Measurements from ENCODE around the gene NCKIPSD.

Gene NCKIPSD

DNA sequence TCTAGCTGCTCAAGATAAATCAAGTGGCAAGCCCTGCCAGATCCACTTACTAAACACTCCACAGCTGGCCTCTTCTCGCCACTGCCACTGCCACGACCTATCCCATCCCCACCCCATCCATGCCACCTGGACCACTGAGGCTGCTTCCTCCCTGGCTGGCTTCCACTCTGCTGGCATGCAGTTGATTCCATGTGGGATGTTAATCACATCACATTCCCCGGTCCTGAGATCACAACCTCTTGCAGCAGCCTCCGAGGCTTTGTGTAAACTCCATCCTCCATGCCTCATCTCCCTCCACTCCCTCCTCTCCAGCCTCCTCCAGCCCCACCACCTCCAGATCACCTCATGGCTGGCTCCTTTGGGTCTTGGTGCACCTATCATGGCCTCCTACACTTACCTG lies 7.7 kb downstream of the NCKIPSD start:
- no peak for DNase-seq

DNA sequence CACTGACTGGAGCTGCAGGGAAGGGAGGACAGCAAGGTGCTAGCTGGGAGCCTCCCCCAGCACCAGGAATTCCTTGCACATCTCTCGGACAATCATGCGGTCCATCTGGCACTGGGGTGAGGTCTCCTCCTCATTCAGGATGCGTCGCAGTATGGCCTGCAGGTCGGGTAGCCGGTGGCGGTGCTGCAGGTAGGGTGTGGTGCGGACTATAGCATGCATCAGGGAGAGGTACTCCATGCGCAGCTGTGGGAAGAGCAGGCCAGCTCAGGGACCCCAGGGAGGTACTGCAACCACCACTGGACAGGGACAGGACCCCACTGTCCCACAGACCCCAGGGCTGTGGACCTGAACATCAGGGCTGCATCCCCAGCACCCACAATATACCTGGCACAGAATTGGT lies 11.2 kb downstream of the NCKIPSD start:
- DNase-seq: no peak

DNA sequence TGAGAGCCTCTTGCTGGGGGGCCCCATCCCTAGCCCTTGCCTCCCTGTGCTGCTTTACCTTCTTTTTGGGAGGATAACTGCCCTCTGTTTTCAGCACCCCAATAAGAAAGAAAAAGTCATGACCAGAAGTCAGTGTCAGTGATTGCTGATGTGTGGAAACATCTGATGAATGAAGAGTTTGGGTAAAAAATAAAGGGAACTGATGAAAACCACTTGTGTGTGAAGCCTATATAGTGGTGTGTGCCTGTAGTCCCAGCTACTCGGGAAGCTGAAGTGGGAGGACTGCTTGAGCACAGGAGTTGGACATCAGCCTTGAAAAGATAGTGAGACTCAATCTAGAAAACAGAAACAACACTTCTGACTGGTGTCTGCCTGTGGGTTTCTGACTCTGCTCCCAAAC lies 13.2 kb downstream of the NCKIPSD start:
- DNase-seq: no peak

DNA sequence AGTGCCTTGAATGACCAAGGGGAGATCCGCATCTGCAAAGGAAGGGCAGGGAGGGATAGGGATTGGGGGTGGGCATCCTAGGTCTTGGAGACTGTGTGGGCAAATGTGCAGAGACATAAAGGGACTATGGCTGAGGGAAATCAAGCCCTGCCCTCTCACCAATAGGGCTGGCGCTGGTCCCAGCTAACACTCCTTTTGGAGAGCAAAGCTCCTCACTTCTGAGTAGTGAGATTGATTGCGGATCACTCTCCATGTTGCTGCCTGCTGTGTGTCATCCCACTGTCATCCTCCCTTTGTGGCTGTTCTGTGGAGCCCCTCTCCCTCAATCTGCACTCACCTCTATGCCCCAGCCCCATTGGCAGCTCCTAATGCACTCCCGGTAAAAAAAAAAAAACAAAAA lies 20.8 kb downstream of the NCKIPSD start:
- no peak for DNase-seq

DNA sequence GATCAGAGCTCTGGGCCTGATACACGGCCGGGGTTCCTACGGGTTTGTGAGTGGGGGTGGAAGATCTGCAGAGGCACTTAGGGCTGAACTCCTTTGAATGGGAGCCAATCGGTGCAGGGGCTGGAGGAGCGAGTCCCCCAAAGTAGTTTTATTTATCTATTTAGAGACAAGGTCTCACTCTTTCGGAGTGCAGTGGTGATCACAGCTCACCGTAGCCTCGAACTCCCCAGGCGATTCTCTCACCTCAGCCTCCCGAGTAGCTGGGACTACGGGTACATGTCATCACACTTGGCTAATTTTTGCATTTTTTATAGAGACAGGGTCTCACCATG lies 21.4 kb downstream of the NCKIPSD start:
- DNase-seq: no peak

DNA sequence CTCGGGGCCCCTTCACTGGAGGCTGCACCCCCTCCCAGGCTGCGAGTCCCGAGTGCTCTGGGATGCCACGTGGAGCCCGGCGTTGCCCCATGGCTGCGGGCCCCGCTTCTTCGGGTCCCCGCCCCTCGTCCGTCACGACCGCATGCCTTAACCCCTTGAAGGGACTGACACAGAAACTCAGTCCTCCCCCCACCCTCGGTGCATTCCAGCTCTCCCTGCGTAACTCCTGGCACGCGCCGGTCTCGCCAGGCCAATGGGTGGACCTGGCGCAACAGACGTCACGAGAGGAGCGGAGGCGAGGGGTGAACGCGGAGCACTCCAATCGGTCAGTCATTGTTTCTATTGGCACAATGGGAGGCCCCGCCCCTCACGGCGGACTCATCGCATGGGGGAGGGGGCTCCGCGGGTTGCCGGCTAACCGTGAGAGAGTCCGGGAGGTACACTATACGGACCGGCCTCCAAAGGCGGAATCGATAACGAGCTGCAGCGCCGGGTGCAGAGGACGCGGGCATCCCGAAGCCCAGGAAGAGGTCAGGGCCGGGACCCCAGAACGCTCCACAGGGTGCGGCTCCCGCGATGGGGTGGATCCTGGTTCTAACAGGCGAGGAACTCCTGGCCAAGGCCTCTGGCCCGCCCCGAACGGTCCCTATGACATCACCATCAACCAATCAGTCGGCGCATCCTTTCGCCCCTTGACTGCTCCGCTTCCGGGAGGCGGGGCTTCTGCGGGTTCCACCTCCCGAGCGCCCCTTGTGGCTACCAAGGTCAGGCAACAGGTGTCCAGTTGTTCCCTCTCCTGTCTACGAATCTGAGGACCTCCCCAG lies 22.0 kb downstream of the NCKIPSD start:
- DNase-seq: peak; percentile 93

DNA sequence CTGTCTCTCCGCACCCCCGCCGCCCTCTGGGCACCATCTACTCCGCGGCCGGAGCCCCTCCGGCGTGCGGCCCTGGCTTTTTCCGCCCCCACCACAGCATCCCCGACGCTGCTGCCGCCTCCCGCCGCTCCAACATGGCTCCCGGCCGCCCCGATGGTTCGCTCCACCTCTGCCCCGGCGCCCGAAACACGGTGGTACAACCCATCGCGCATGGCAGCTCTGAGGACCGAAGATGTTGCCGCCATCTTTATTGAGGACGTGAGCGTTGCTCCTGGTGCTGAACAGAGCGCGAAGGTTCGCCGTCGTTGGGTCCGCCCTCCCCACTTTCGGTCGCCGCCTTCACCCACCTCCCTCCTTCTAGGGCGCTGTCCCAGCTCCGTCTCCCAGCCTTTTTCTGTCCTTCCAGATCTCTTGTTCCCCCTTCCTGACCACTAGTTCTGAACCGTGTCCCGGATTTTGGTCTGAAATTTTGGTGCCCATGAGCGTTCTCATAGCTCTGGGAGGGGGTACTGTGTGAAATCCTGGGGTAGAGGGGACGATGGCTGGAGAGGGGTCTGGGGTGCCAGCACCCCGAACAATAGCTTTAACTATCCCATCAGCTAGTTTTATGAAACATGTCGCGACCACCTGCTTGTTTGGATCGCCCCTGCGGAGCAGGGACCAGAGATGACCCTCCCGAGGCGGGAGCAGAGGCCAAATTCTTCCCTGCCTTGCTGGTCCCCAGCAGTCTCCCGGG lies 22.8 kb downstream of the NCKIPSD start, which contains the start of gene CELSR3:
TSS of gene CELSR3 (minus strand) at position 134 of the 736 bp plus-strand sequence. CDS start 252 bp downstream, outside the sequence.
- peak; percentile 74 for DNase-seq

DNA sequence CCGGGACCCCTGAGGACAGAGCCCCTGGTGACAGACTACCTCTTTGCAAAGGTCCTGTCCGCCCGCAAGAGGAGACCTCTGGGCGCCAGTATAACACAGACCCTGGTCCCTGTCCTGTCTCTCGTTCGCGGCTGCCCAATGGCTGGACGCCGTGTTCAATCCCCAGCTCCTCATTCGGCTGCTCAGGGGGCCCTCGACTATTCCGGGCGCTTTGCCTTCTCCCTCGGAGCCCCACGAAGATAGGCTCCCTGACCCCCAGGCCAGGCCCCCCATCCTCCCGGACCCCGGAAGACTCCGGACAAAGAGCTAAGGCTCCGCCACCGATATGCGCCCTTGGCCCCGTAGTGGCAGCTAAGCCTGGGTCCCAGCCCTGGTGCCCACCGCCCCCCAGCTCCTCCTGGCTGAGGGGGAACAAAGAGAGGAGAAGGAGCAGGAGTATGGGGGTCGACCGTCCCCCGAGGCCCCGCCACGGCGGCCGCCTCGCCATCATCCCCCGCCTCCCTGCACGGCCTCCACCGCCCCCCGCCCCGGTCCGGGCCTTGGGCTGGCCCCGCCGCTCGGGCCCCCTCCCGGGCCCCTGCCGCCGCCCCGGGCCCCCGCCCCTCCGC lies 23.5 kb downstream of the NCKIPSD start:
- DNase-seq: no peak

GRCh38 chr3:48661501-48662144 lies 24.1 kb downstream of the NCKIPSD start:
- no peak for DNase-seq

DNA sequence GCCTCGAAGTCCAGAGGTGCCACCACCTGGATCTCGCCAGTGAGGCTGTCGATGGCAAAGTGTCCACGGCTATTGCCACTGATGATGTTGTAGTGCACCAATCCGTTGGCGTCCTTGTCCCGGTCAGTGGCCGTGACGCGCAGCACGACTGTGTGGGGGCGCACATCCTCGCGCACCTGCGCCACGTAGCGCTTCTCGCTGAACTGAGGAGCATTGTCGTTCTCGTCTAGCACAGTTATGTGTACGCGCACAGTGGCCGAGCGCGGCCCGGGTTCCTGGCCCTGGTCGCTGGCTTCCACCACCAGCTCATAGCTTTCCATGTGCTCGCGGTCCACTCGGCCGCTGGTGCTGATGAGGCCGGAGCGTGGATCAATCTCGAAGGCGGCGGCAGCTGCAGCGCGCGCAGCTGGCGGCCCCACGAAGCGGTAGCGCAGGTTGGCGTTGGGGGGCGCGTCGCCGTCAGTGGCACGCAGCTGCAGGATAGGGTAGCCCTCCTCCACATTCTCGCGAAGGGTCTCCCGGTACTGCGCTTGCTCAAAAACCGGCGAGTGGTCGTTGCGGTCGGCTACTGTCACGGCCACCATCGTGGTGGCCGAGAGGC lies 24.8 kb downstream of the NCKIPSD start:
- DNase-seq: no peak

- no peak for DNase-seq
Measured at GRCh38 chr3:48656841-48657281, 28.9 kb downstream of the NCKIPSD start.

DNA sequence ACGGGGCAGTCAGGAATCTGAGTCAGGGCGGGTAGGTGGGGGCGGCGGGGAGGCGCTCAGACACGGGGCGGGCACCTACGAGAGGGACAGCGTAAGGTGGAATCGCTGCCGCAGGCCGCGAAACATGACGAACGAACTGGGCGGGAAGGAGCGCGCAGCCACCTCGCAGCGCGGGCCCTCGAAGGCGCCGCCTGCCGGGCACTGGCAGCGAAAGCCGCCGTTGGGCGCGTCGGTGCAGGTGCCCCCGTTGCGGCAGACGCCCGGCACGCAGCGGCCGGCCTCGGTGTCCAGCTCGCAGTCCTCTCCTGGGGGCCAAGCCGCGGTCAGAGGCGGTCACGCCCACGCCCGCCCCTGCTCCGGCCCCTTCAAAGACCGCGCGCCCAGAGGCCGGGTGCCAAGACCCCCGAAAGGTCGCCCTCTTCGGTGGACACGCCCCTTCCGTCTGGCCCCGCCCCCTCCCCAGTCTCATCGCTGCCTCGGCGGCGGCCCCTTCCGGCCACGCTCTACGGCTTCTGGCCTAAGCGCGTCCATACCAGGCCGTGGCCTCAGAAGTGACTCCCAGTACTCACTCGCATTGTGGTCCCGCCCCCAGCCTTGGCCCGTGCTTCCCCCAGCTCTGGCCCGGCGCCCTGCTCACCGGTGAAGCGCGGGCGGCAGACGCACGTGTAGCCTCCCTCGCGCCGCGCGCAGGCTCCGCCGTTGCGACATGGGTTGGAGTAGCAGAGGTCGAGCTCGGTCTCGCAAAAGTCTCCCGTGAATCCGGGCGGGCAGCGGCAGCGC lies 29.5 kb downstream of the NCKIPSD start:
- DNase-seq: no peak

DNA sequence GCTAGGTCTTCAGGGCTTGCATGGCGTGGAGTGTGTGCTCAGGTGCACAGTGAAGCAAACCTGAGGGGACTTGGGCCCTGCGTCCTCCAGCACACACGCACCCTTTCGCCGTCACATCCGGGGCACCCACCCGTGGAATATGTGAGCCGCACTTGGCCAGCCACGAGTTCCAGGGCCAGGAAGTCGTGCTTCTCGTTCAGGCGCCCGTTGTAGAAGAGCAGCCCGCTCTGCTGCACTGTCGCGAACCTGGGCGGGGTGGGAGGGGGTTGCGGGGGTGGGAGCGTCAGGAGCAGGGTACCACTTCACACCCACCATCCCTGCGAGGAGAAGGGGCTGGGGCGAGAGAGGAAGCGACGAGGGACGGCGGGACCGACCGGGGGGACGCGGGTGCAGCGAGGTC lies 30.1 kb downstream of the NCKIPSD start:
- no peak for DNase-seq

- no peak for DNase-seq
Measured at GRCh38 chr3:48655063-48655462, 30.7 kb downstream of the NCKIPSD start.

- no peak for DNase-seq
Measured at GRCh38 chr3:48652923-48653715, 32.6 kb downstream of the NCKIPSD start.

- peak; percentile 13 for DNase-seq
Measured at GRCh38 chr3:48651771-48652170, 33.9 kb downstream of the NCKIPSD start.

- DNase-seq: no peak
Measured at GRCh38 chr3:48650723-48651122, 35.0 kb downstream of the NCKIPSD start.

GRCh38 chr3:48648188-48648850 lies 37.4 kb downstream of the NCKIPSD start:
- no peak for DNase-seq

DNA sequence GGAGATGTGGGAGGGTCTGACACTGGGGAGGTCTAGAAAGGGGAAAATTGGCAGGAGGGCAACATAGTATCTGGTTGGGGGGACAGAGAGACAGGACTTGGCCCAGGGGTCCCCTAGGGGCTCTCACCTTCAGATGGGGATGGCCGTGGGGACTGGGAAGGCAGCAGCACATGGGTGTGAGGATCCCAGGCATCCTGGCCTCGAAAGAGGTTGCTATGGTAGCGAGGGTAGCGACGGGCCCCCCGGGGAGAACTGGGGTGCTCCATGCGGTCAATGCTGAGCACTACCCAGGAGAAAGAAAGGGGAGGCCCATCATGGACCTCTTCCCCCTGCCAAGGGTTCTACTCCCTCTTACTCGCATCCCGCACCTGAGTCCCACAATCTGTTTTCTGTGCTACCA lies 38.0 kb downstream of the NCKIPSD start:
- DNase-seq: no peak

DNA sequence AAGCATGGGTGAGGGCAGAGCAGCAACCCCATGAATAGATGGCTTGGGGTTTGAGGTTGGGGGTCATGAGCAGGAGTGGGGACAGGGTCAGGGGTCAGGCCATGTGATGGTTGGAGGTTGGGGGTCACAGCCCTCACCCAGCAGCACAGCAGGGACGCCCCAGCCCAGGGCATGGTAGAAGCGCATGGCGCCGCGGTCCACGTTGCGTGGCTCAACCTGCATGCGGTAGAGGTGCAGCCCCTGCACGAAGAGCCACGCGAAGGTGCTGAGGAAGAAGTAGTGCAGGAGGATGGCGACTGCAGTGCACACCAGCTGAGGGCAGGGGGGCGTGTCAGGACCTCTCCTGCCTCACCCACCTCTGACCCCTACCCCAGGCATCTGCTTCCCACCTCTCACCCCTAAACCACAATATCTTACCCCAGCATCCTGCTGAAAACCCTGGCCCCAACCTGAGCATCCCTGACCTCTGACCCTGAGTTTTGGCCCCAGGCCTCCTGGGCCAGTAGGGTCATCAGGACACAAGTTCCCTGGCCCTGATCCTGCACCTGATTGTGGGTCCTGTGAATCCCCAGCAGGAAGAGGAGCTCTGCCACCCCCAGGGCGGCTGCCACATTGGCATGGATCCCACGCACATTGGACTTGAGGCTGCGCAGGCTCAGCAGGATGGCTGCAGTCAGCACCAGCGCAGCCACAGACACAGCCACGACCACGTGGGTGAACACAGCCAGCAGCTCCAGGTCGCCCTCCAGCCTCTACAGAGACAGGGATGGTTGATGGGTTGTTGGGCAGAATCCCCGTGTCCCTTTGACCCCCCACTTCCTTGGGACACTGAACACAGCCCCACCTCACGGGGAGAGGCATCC lies 40.6 kb downstream of the NCKIPSD start:
- DNase-seq: no peak

Measured in NCI-H510A (cell line).